HS-27A (cell line): ENCODE measurements around the gene STX19.

Source experiments
- DNase-seq: peaks from one replicate; pipeline ENCODE4 v3.0.0-alpha.2; 2012; ENCODE audit warnings: low read depth, missing footprints

STX19 gene

GRCh38 chr3:94026623-94027022 lies 1.8 kb downstream of the STX19 start:
- DNase-seq, result no peak

GRCh38 chr3:94024385-94024784 lies 4.0 kb downstream of the STX19 start:
- DNase-seq, result no peak

- DNase-seq, result no peak
These were observed 8.1 kb downstream of the STX19 start for GRCh38 chr3:94020293-94020692.

GRCh38 chr3:94019659-94020058 lies 8.7 kb downstream of the STX19 start:
- DNase-seq, result no peak

- no peak for DNase-seq
These were observed 13.4 kb downstream of the STX19 start for GRCh38 chr3:94015025-94015424.

GRCh38 chr3:94012185-94012584 lies 16.2 kb downstream of the STX19 start:
- no peak for DNase-seq

GRCh38 chr3:94011233-94011711 lies 17.1 kb downstream of the STX19 start:
- DNase-seq, result no peak

GRCh38 chr3:94009608-94010007 lies 18.8 kb downstream of the STX19 start:
- DNase-seq, result no peak

GRCh38 chr3:94008253-94008652 lies 20.1 kb downstream of the STX19 start:
- DNase-seq, result no peak

- DNase-seq, result peak; percentile 19
These were observed 24.0 kb downstream of the STX19 start for GRCh38 chr3:94004301-94004910.

GRCh38 chr3:94001827-94002495 lies 26.4 kb downstream of the STX19 start:
- no peak for DNase-seq

- no peak for DNase-seq
These were observed 27.2 kb downstream of the STX19 start for GRCh38 chr3:94001191-94001590.

- no peak for DNase-seq
These were observed 34.3 kb downstream of the STX19 start for GRCh38 chr3:93994056-93994455.

GRCh38 chr3:93992207-93992606 lies 36.2 kb downstream of the STX19 start:
- no peak for DNase-seq

GRCh38 chr3:93991631-93992030 lies 36.8 kb downstream of the STX19 start:
- DNase-seq, result no peak

GRCh38 chr3:93989241-93989640 lies 39.2 kb downstream of the STX19 start:
- DNase-seq, result peak; percentile 17

GRCh38 chr3:93988764-93989163 lies 39.6 kb downstream of the STX19 start:
- DNase-seq, result no peak

GRCh38 chr3:93988283-93988682 lies 40.1 kb downstream of the STX19 start:
- peak; percentile 15 for DNase-seq

- DNase-seq, result no peak
These were observed 43.8 kb downstream of the STX19 start for GRCh38 chr3:93984618-93985017.

GRCh38 chr3:93983408-93983807 lies 45.0 kb downstream of the STX19 start:
- DNase-seq, result no peak

- no peak for DNase-seq
These were observed 46.7 kb downstream of the STX19 start for GRCh38 chr3:93981649-93982048.

- peak; percentile 96 for DNase-seq
These were observed 48.3 kb downstream of the STX19 start, which contains the start of gene ARL13B for GRCh38 chr3:93979850-93980676. TSS of gene ARL13B (plus strand) at chr3:93980155. CDS start at chr3:93980424, 269 bp downstream.
